IPS-18c (cell line): ENCODE measurements around the gene LYSET.
"Not testable (repeated sequence)": the region's sequence is repeated elsewhere in the genome, so short reads cannot be mapped to it uniquely, and the experiment has no call there.

Experiments used
- H3K4me3 ChIP-seq: 2 replicates; pipeline ENCODE4 v1.7.0; 2013; ENCODE audit warnings: low read depth, mild to moderate bottlenecking, low read length, moderate library complexity; ENCODE audit not compliant: insufficient read depth
- H3K9me3 ChIP-seq: one replicate; pipeline ENCODE4 v1.6.1; 2013; ENCODE audit warnings: mild to moderate bottlenecking, low read length, moderate library complexity; ENCODE audit not compliant: control insufficient read depth, insufficient read depth

The LYSET gene

DNA sequence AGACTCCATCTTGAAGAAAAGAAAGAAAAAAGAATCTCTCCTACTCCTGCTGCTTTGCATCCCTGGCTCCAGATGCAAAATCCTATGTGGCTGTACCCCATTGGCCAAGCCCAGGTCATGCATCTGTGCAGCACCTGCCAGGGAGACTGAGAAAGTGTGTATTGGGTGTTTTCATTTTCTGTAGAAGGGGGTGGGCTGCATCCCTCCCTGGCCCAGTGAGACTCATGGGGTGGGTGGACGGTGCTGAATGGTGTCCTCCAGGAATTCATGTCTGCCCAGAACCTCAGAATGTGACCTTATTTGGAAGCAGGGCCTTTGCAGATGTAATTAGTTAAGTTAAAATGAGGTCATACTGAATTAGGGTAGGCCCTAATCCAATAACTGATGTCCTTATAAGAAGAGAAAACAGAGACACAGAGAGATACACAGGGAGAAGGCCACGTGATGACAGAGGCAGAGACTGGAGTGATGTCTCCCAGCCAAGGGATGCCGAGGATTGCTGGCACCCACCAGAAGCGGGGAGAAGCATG is 23.6 kb upstream of the LYSET start:
- no peak overlapping the region for H3K4me3 ChIP-seq
- H3K9me3 ChIP-seq, result no peaks in the 10 kb centered on the region

- Histone ChIP-seq H3K9me3 (no peaks in the 10 kb centered on the region), H3K4me3 (no peak overlapping the region)
Measured at GRCh38 chr14:93163564-93163963, 21.6 kb upstream of the LYSET start.

GRCh38 chr14:93165271-93166265 is 19.5 kb upstream of the LYSET start:
- not testable (repeated sequence) for H3K4me3 ChIP-seq, H3K9me3 ChIP-seq

DNA sequence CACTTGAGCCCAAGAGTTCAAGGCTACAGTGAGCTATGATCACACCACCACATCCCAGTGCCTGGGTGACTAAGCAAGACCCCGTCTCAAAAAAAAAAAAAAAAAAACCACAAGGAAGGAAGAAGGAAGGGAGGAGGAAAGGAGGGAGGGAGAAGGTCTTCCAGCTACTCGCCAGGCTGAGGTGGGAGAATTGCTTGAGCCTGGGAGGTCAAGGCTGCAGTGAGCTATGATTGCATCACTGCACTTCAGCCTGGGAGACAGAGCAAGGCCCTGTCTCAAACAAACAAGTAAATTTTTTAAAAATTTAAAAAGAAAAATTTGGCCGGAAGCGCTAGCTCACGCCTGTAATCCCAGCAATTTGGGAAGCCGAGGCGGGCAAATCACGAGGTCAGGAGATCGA is 16.5 kb upstream of the LYSET start:
- H3K4me3 ChIP-seq, H3K9me3 ChIP-seq: not testable (repeated sequence)

GRCh38 chr14:93169619-93170018 is 15.5 kb upstream of the LYSET start:
- not testable (repeated sequence) for H3K4me3 ChIP-seq, H3K9me3 ChIP-seq

DNA sequence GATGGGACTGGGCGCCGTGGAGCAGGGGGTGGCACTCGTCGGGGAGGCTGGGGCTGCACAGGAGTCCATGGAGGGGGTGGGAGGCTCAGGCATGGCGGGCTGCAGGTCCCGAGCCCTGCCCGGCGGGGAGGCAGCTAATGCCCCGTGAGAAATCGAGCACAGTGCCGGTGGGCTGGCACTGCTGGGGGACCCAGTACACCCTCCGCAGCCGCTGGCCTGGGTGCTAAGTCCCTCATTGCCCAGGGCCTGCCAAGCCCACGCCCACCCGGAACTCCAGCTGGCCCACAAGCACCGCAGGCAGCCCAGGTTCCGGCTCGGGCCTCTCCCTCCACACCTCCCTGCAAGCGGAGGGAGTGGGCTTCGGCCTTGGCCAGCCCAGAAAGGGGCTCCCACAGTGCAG is 15.0 kb upstream of the LYSET start:
- H3K4me3 ChIP-seq, H3K9me3 ChIP-seq: not testable (repeated sequence)

DNA sequence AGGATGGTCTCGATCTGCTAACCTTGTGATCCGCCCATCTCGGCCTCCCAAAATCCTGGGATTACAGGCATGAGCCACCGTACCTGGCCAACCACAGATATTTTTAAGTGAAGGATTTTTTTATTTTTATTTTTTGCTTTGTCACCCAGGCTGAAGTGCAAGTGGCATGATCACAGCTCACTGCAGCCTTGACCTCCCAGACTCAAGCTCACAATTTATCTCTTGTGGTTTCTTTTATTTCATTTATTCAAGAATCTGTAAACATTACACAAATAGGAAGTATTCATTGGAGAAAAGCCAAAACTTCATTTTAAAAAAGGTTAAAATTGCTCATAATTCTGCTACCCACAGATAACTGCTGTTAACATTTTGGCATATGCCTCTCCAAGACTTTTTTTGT is 13.7 kb upstream of the LYSET start:
- Histone ChIP-seq H3K9me3 (no peaks in the 10 kb centered on the region), H3K4me3 (no peak overlapping the region)

- no peaks in the 10 kb centered on the region for H3K9me3 ChIP-seq
Measured at GRCh38 chr14:93173943-93174395, 11.1 kb upstream of the LYSET start.

GRCh38 chr14:93174731-93175130 is 10.4 kb upstream of the LYSET start:
- not testable (repeated sequence) for H3K4me3 ChIP-seq, H3K9me3 ChIP-seq

More at GRCh38 chr14:93173943-93174395, 11.1 kb upstream of the LYSET start:
- H3K4me3 ChIP-seq, result no peak overlapping the region

- no peaks in the 10 kb centered on the region for H3K9me3 ChIP-seq
- no peak overlapping the region for H3K4me3 ChIP-seq
Measured at GRCh38 chr14:93175492-93175891, 9.6 kb upstream of the LYSET start.

DNA sequence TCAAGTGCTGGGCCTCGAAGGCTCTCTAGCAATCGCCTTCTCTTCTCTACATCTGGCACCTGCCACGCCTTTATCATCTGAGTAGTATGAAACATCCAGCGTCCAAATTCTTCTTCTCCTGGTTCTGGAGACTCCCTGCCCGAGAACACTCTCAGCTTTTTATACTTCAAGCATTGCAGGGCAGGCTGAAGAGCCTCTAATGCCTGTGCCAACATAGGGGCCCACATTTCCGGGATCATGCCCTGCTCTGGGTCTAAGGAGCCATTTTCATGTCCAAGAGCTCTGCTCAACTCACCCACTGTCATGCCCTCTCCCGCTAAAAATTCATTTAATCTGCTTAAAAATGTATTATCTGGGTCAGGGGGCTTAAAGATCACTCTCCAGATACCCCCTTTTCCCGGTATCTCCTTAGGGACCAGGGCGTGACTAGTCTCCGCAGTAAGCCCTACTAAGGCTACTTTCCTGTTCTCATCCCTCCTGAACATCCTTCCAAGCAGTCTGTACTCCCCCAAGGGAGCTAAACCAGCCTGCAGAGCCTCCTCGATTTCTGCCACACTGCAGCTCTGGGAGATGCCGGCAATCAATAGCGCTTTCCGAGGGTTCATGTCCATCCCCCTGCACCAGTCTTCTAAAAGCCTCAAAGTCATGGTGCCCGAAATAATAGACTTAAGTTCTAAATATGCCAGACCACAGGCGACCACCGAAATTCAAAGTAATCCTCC is 1.4 kb upstream of the LYSET start:
- no peaks in the 10 kb centered on the region for H3K9me3 ChIP-seq
- H3K4me3 ChIP-seq, result peak overlapping the region; percentile 98

- Histone ChIP-seq H3K9me3 (no peaks in the 10 kb centered on the region), H3K4me3 (peak overlapping the region; percentile 98)
Measured at GRCh38 chr14:93185349-93185720, 218 bp downstream of the LYSET start.

DNA sequence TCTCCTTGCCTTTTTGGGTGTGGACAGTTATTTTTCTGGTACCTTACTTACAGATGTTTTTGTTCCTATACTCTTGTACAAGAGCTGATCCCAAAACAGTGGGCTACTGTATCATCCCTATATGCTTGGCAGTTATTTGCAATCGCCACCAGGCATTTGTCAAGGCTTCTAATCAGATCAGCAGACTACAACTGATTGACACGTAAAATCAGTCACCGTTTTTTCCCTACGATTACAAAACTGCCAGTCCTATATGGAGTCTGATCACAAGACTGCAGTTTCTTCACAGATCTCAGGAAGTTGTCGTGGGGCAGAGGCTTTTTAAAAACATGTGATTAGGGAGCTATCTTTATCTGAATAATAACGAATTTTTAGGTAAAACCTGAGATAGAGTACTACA is 1.3 kb downstream of the LYSET start:
- H3K9me3 ChIP-seq, result no peaks in the 10 kb centered on the region
- H3K4me3 ChIP-seq, result no peak overlapping the region

GRCh38 chr14:93186956-93187355 is 1.8 kb downstream of the LYSET start:
- H3K9me3 ChIP-seq, result no peaks in the 10 kb centered on the region
- H3K4me3 ChIP-seq, result no peak overlapping the region

DNA sequence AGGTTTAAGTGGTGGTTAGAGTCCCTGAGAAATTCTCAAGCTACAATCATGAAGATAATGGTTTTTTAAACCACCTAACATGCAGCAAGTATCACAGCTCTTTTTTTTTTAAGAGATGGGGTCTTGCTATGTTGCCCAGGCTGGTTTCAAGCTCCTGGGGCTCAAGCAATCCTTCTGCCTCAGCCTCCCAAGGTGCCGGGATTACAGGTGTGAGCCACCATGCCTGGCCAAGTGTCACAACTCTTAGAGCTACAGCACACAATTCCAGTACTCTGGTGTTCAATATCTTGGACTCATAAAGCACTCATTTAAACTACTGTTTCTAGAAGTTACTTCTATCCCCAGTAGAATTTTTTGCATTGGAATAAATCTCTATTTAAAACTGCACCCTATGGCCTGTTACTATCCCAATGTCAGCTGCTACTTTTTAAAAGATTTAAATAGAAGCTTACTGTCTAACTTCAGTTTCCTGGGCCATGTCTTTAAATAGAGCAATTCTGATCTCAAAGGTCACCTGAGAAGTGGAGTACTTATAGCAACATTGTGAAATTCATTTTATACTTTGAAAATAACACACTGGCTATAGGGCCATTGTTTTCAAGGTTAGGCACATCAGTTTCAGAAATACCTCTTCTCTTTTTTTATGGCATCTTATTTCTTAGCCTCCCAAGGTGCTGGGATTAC is 10.3 kb downstream of the LYSET start:
- Histone ChIP-seq H3K9me3 (no peaks in the 10 kb centered on the region), H3K4me3 (no peak overlapping the region)

- Histone ChIP-seq H3K9me3 (no peaks in the 10 kb centered on the region), H3K4me3 (no peak overlapping the region)
Measured at GRCh38 chr14:93199031-93199430, 13.9 kb downstream of the LYSET start.

GRCh38 chr14:93200553-93200952 is 15.4 kb downstream of the LYSET start:
- H3K4me3 ChIP-seq, result no peak overlapping the region
- no peaks in the 10 kb centered on the region for H3K9me3 ChIP-seq
